CD14-positive monocyte (primary cell): Measurements from ENCODE around the gene TMEM59L. TPM values are rescaled to one million over a fixed set of nuclear protein-coding genes. Genes with fewer than 3 reads are reported as not detected.

ENCODE experiments used
- DNase-seq, 3 donors: peaks; one replicate each; pipeline ENCODE4 v3.0.0-alpha.2; 2011 to 2022
- H2AFZ ChIP-seq: 2 replicates; pipeline ENCODE4 v1.6.0; 2012; ENCODE audit warnings: mild to moderate bottlenecking, low read depth, low read length, inconsistent platforms; ENCODE audit not compliant: insufficient read depth, poor library complexity, severe bottlenecking
- H3K27ac ChIP-seq, 2 donors: 1 replicate in 1 of 2; 2 replicates in 1 of 2; pipeline ENCODE4 v1.5.1; 2012 to 2013; ENCODE audit warnings: low read length in 2 of 2, control low read depth in 1 of 2, inconsistent platforms in 1 of 2, low read depth in 1 of 2, mild to moderate bottlenecking in 1 of 2
- H3K27me3 ChIP-seq, 2 donors: one replicate each; pipeline versions ENCODE4 v1.6.0 to v1.6.1; 2011 to 2013; ENCODE audit warnings: low read length in 2 of 2; ENCODE audit not compliant: control insufficient read depth in 2 of 2, insufficient read depth in 2 of 2
- H3K36me3 ChIP-seq, 2 donors: replicated peaks in 1 of 2; 1 replicate in 1 of 2; 2 replicates in 1 of 2; pipeline versions ENCODE4 v1.5.1 to v1.6.1; 2012 to 2013; ENCODE audit warnings: low read length in 2 of 2, control low read depth in 1 of 2, inconsistent platforms in 1 of 2, mild to moderate bottlenecking in 1 of 2; ENCODE audit not compliant: insufficient read depth in 2 of 2, control insufficient read depth in 1 of 2
- H3K4me1 ChIP-seq, 2 donors: 1 replicate in 1 of 2; 2 replicates in 1 of 2; pipeline versions ENCODE4 v1.5.1 to v1.6.1; 2012 to 2013; ENCODE audit warnings: low read length in 2 of 2, control low read depth in 1 of 2, inconsistent platforms in 1 of 2, mild to moderate bottlenecking in 1 of 2, moderate library complexity in 1 of 2; ENCODE audit not compliant: insufficient read depth in 2 of 2, control insufficient read depth in 1 of 2
- H3K4me2 ChIP-seq: replicated peaks from 2 replicates; pipeline ENCODE3; 2012; ENCODE audit warnings: low read length, moderate library complexity, mild to moderate bottlenecking; ENCODE audit not compliant: poor library complexity, severe bottlenecking; ENCODE audit errors: extremely low read depth
- H3K4me3 ChIP-seq, 3 experiments: fragments of 200-600 bp in 1 of 3; sonication (generic) in 1 of 3; replicated peaks in 1 of 3; 1 replicate in 2 of 3; 2 replicates in 1 of 3; pipeline ENCODE4 v1.5.1; 2011 to 2013; ENCODE audit warnings: low read length in 3 of 3, mild to moderate bottlenecking in 3 of 3, control low read depth in 2 of 3, low read depth in 2 of 3, inconsistent platforms in 1 of 3, moderate library complexity in 1 of 3
- H3K79me2 ChIP-seq: 2 replicates; pipeline ENCODE4 v1.6.0; 2012; ENCODE audit warnings: mild to moderate bottlenecking, control low read depth, inconsistent platforms, low read length, moderate library complexity; ENCODE audit not compliant: insufficient read depth
- H3K9ac ChIP-seq: 2 replicates; pipeline ENCODE4 v1.6.0; 2017; ENCODE audit warnings: low read length, mild to moderate bottlenecking; ENCODE audit not compliant: insufficient read depth, poor library complexity, severe bottlenecking
- H3K9me3 ChIP-seq, 2 donors: replicated peaks in 1 of 2; 1 replicate in 1 of 2; 2 replicates in 1 of 2; pipeline versions ENCODE4 v1.5.1 to v1.6.1; 2012 to 2013; ENCODE audit warnings: low read length in 2 of 2, control low read depth in 1 of 2; ENCODE audit not compliant: control insufficient read depth in 1 of 2, insufficient read depth in 1 of 2
- H4K20me1 ChIP-seq: 2 replicates; pipeline ENCODE4 v1.6.0; 2012; ENCODE audit warnings: mild to moderate bottlenecking, low read length, control low read depth, moderate library complexity; ENCODE audit not compliant: insufficient read depth
- H3K27ac Mint-ChIP-seq, 7 donors: one replicate each; pipeline ENCODE4 v1.8.0; 2020; ENCODE audit warnings: mild to moderate bottlenecking in 7 of 7, mixed read lengths in 7 of 7, moderate library complexity in 6 of 7, inconsistent platforms in 2 of 7
- H3K27me3 Mint-ChIP-seq, 3 donors: one replicate each; pipeline ENCODE4 v1.8.0; 2021 to 2022; ENCODE audit warnings: low read depth in 3 of 3, mild to moderate bottlenecking in 3 of 3, mixed read lengths in 3 of 3, moderate library complexity in 3 of 3, inconsistent platforms in 1 of 3
- H3K36me3 Mint-ChIP-seq, 2 donors: one replicate each; pipeline ENCODE4 v1.8.0; 2020; ENCODE audit warnings: mixed read lengths in 2 of 2, inconsistent platforms in 1 of 2, mild to moderate bottlenecking in 1 of 2
- H3K4me1 Mint-ChIP-seq: one replicate; pipeline ENCODE4 v1.8.0; 2020; ENCODE audit warnings: mild to moderate bottlenecking, mixed read lengths
- H3K4me3 Mint-ChIP-seq, 2 donors: one replicate each; pipeline ENCODE4 v1.8.0; 2020; ENCODE audit warnings: mild to moderate bottlenecking in 2 of 2, mixed read lengths in 2 of 2, moderate library complexity in 1 of 2
- H3K9me3 Mint-ChIP-seq, 7 donors: one replicate each; pipeline ENCODE4 v1.8.0; 2020 to 2022; ENCODE audit warnings: mixed read lengths in 7 of 7, mild to moderate bottlenecking in 6 of 7, moderate library complexity in 6 of 7, inconsistent platforms in 2 of 7
- CTCF ChIP-seq: fragments of 200-600 bp; IDR thresholded peaks from one replicate; pipeline ENCODE4 v1.8.0; 2022; ENCODE audit warnings: antibody characterized with exemption, mild to moderate bottlenecking
- WGBS: methylation state at CpG from one replicate; pipeline ENCODE4 v1.1.5; 2013; ENCODE audit warnings: missing lambda C conversion rate; ENCODE audit not compliant: insufficient coverage; 5-methylcytosine and 5-hydroxymethylcytosine counted together
- intact Hi-C, 2 donors: fragments of 100-400 bp; cut with micrococcal nuclease; formaldehyde crosslinking; loops; one replicate each; pipeline versions ENCODE4 v1.15.0 to v1.15.1; 2023
- polyA plus RNA-seq, 3 donors: library from polyadenylated mRNA; depleted of rRNA in 1 of 3; unstranded in 2 of 3; stranded (reverse) in 1 of 3; fragments of 300-500 nt in 2 of 3; fragments of >200 nt in 1 of 3; fragmentation: Illumina TruSeq in 2 of 3; gene quantifications; 1 replicate in 2 of 3; 2 replicates in 1 of 3; pipeline ENCODE4 v1.2.3, GENCODE V29; 2012 to 2021

The TMEM59L gene
- polyA plus RNA-seq, 3 donors, result not detected

GRCh38 chr19:18603958-18604819, 8.5 kb upstream of the TMEM59L start:
- H3K27me3 ChIP-seq, result peaks cover 54 to 72% of the 10 kb centered on the region in 2 donors
- no peaks in the 10 kb centered on the region for H3K79me2 ChIP-seq
- H3K4me1 ChIP-seq, result no peaks in the 10 kb centered on the region
- H3K36me3 Mint-ChIP-seq, result peaks cover 0 to 6% of the 10 kb centered on the region in 2 donors
- H3K4me2 ChIP-seq, result no peak overlapping the region
- H3K4me3 Mint-ChIP-seq, result peak overlapping the region in 1 of 2 donors; percentile 46
- H3K4me3 ChIP-seq, result no peak overlapping the region
- no peak overlapping the region for H3K27ac Mint-ChIP-seq
- peaks cover 2% of the 10 kb centered on the region for H3K4me1 Mint-ChIP-seq
- H3K9me3 ChIP-seq, result peaks cover 0 to 30% of the 10 kb centered on the region in 2 donors
- peaks cover 76 to 91% (median 78%) of the 10 kb centered on the region in 3 donors for H3K27me3 Mint-ChIP-seq
- no peak overlapping the region for H2AFZ ChIP-seq
- H3K9me3 Mint-ChIP-seq, result peaks cover 0 to 27% (median 7%) of the 10 kb centered on the region in 7 donors
- no peak for DNase-seq
- no peak for TF ChIP-seq CTCF
- no peaks in the 10 kb centered on the region for H4K20me1 ChIP-seq
- no peak overlapping the region for H3K9ac ChIP-seq
- 14% methylated on average over 20 of the region's 26 CpGs for WGBS
- no peaks in the 10 kb centered on the region for H3K36me3 ChIP-seq
- intact Hi-C loops, result no loop called here
- H3K27ac ChIP-seq, result no peak overlapping the region

GRCh38 chr19:18604820-18605159, 7.9 kb upstream of the TMEM59L start:
- H3K79me2 ChIP-seq, result no peaks in the 10 kb centered on the region
- no peaks in the 10 kb centered on the region for H3K4me1 ChIP-seq
- no peak overlapping the region for H2AFZ ChIP-seq
- no peaks in the 10 kb centered on the region for H4K20me1 ChIP-seq
- Mint-ChIP-seq H3K4me1 (peaks cover 2% of the 10 kb centered on the region), H3K4me3 (peak overlapping the region in 1 of 2 donors; percentile 88), H3K27ac (no peak overlapping the region), H3K27me3 (peaks cover 79 to 92% (median 80%) of the 10 kb centered on the region in 3 donors), H3K9me3 (peaks cover 0 to 27% (median 8%) of the 10 kb centered on the region in 7 donors), H3K36me3 (peaks cover 0 to 6% of the 10 kb centered on the region in 2 donors)
- peaks cover 0 to 33% of the 10 kb centered on the region in 2 donors for H3K9me3 ChIP-seq
- H3K27me3 ChIP-seq, result peaks cover 60 to 78% of the 10 kb centered on the region in 2 donors
- no peak overlapping the region for H3K9ac ChIP-seq
- H3K36me3 ChIP-seq, result no peaks in the 10 kb centered on the region
- DNase-seq, result no peak
- intact Hi-C loops, result no loop called here
- no peak overlapping the region for H3K4me3 ChIP-seq
- no CpG with 5 or more reads among the region's 10 CpGs for WGBS
- no peak overlapping the region for H3K27ac ChIP-seq
- no peak for TF ChIP-seq CTCF
- H3K4me2 ChIP-seq, result no peak overlapping the region
